ENCODE results near the gene IGFN1.
"Not testable (repeated sequence)": the region's sequence is repeated elsewhere in the genome, so short reads cannot be mapped to it uniquely, and the experiment has no call there.

The IGFN1 gene

GRCh38 chr1:201239646-201240045, 49.0 kb downstream of the IGFN1 start:
- in situ Hi-C loops (cut with MboI; ENCODE audit: low sequenced_read_pairs): not testable (repeated sequence)

- in situ Hi-C loops (cut with MboI; ENCODE audit: low sequenced_read_pairs): no loop called here
These were observed 49.5 kb downstream of the IGFN1 start for GRCh38 chr1:201240171-201240570.

DNA sequence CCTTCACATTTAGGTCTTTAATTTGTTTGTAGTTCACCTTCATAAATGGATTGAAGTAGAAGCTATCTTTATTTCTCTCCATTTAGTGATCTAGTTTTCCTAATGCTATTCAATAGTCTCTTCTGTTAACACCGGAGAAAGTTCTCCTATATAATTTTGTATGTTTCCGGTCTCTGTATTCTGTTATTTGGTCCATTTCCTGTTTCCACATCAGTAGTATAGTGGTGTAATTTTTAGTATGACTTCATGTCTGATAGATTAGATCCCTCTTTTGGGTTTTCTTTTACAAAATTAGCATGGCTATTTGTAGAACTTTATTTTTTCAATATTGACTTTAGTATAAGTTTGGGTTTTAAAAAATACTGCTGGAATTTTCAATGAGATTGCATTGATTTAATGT, 51.1 kb downstream of the IGFN1 start:
- in situ Hi-C loops (cut with MboI; ENCODE audit: low sequenced_read_pairs): no loop called here

DNA sequence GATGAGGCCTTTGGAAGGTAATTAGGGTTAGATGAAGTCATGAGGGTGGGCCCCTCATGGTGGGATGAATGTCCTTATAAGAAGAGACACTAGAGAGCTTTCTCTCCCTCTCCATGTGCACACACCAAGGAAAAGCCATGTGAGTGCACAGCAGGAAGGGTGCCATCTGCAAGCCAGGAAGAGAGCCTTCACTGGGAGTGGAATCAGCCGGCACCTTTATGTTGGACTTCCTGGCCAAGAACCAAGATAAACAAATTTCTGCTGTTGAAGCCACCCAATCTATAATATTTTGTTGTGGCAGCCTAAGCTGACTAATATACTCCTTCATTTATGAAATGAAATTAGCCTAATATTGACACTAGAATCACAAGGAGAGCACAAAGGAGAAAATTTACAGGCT, 54.5 kb downstream of the IGFN1 start:
- in situ Hi-C loops (cut with MboI; ENCODE audit: low sequenced_read_pairs): no loop called here

DNA sequence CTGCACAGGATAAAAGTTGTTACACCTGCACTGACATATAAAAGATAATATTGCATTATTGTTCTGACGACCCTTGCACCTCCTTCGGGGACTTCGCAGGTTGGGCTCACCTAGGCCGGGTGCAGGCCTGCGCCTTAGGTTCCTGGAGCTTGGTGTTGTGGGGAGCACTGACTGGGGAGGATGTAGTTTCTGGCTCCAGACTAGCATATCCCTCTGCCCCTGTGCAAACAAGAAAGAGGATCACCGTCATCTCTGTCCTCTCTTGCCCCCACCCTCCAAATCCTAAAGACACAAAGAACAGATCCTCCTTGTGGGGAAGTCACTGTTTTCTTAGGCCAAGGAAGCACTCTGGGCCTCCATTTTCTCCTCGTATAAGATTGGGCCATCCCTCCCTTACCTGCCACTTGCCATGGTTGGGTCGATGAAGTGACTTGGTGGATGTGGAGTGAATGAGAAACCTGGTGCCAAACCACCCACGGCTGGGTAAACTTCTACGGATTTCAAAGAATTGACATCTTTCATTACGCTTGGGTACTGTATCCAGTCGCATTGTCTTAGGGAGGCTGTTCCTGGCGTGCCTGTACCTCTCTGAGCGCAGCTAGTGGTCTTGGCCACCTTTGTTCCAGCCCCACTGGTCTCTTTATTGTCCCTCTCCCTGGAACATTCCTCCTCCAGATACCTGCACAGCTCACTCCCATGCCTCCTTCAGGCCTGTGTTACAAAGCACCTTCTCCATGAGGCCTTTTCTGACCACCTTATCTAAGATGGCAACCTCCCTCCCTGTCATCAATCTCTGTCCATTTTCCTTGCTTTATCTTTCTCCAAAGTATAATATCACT, 58.3 kb downstream of the IGFN1 start:
- in situ Hi-C loops (cut with MboI; ENCODE audit: low sequenced_read_pairs): no loop called here

DNA sequence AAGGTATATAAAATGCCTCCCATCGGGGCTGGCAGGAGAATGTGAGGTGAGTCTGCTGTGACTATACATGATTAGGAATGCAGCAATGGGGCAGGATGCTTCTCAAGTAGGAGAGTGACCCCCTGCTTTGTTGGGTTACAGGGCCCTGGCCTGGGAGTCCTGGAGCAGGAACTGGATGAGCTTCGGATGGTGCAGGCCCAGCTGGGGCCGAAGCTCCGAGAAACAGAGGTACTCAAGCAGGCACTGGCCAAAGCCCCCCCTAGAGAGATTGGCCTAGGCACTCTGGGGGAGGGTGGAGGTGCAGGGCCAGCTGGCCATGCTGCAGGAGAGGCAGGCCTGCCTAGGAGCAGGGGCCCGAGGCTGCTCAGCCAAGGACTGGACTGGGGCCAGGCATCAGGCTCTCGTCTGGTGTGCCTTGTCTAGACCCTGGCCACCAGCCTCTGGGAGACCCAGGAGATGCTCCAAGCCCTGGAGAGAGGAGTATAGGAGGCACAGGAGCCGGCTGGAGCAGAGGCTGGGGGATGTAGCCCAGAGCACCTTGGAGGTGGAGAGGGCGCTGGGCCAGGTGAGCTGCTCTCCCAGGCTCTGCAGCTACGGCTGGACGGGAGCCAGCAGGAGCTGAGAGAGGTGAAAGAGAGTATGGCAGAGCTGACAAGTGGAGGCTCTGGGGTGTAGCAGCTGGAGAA, 59.8 kb downstream of the IGFN1 start:
- in situ Hi-C loops (cut with MboI; ENCODE audit: low sequenced_read_pairs): no loop called here

GRCh38 chr1:201251411-201251810, 60.8 kb downstream of the IGFN1 start:
- in situ Hi-C loops (cut with MboI; ENCODE audit: low sequenced_read_pairs): no loop called here

- in situ Hi-C loops (cut with MboI; ENCODE audit: low sequenced_read_pairs): no loop called here
These were observed 61.3 kb downstream of the IGFN1 start for GRCh38 chr1:201251851-201252430.

DNA sequence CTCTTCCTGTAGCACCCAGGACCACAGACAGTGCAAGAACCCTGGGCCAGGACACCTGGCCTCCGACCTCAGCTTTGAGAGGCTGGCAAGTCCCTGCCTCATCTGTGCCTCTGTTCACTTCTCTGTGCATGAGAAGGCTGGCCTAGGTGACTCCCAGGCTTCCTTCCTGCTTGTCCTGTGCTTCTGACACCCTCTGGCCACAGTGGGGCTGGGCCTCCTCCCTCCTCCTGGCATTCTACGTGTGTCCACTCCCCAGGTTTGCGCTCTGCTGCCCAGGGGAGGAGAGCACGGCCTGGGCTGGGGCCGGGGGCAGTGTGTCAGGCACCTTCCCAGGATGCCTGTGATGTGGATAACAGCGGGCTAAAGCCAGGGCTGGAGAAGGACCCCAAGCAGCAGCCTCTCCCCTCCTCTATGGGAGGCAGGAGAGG, 62.3 kb downstream of the IGFN1 start:
- in situ Hi-C loops (cut with MboI; ENCODE audit: low sequenced_read_pairs): no loop called here

DNA sequence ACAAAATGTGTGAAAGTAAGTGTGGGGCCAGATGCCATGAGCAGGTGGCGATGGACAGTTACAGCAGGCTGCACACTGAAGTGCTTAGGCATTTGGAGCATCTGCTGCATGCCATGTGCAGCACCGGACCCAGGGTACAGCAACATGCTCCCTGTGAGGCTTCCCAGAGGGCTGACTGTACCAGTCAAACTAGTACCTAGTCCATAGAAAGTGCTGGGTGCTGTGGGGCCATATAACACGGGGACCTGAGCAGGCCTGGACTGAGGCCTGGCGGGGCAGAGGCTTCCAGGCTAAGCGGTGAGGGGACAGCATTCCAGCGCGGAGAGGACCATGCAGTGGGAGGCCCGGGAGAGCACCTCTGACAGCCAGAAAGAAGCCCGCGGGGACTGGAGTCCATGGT, 62.8 kb downstream of the IGFN1 start:
- in situ Hi-C loops (cut with MboI; ENCODE audit: low sequenced_read_pairs): no loop called here

DNA sequence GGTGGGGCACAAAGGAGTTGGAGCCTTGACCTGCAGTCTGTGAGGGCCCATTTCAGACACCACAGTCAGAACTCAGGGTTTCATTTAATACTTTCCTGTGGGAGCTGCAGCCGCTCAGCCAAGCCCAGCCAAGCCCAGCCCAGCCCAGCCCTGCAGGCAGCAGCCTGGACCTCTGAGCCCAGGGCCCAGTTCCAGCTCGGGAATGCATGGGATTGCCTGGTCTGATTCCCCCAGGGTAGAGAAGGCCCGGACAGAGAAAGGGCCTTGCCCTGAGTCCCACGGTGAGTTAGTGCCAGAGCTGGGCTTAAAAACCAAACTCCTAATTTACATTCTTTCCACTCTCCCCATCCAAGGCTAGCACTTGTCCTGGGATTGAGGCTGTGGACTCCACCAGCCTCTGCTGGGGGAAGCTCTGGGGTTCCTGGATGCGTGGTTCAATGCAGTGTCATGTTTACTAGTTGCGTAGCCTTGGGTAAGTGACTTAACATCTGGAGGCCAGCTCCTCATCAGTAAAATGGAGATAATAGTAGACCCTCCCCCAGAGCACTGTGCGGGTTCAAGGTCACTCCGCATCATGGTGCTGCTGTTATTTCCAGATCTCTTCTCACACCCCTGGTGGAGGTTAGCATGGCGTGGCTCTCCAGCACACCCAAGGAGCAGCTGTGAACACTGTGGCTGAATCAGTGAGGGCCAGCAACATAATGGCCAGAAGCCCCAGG, 63.4 kb downstream of the IGFN1 start:
- in situ Hi-C loops (cut with MboI; ENCODE audit: low sequenced_read_pairs): no loop called here

- in situ Hi-C loops (cut with MboI; ENCODE audit: low sequenced_read_pairs): no loop called here
These were observed 64.2 kb downstream of the IGFN1 start for GRCh38 chr1:201254625-201255478.

GRCh38 chr1:201255479-201256362, 65.1 kb downstream of the IGFN1 start:
- in situ Hi-C loops (cut with MboI; ENCODE audit: low sequenced_read_pairs): no loop called here

DNA sequence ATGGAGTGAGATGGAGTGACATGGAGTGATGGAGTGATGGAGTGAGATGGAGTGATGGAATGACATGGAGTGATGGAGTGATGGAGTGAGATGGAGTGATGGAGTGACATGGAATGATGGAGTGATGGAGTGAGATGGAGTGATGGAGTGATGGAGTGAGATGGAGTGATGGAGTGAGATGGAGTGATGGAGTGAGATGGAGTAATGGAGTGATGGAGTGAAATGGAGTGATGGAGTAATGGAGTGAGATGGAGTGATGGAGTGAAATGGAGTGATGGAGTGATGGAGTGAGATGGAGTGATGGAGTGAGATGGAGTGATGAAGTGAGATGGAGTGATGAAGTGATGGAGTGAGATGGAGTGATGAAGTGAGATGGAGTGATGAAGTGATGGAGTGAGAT, 67.5 kb downstream of the IGFN1 start:
- in situ Hi-C loops (cut with MboI; ENCODE audit: low sequenced_read_pairs): not testable (repeated sequence)

- in situ Hi-C loops (cut with MboI; ENCODE audit: low sequenced_read_pairs): no loop called here
These were observed 68.2 kb downstream of the IGFN1 start for GRCh38 chr1:201258763-201259230.

- in situ Hi-C loops (cut with MboI; ENCODE audit: low sequenced_read_pairs): no loop called here
These were observed 69.0 kb downstream of the IGFN1 start for GRCh38 chr1:201259476-201260235.

DNA sequence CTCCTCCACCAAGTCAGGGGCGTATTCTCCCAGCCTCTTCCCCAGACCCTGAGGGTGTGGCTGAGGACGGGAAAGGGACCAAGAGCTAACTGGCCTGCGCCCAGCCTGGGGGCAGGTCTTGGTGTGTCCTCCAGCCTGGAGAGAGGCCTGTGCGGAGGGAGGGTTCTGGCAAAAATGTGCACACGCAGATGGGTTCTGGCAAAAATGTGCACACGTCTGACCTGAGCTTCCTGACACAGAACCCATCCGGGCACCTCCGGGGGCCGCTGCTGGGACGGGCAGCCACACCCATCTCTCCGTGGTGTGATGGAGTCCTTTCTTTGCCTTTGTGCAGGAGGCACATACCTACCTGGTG, 69.6 kb downstream of the IGFN1 start:
- in situ Hi-C loops (cut with MboI; ENCODE audit: low sequenced_read_pairs): no loop called here

GRCh38 chr1:201260648-201261311, 70.2 kb downstream of the IGFN1 start:
- in situ Hi-C loops (cut with MboI; ENCODE audit: low sequenced_read_pairs): no loop called here

All from hTERT RPE-1 (cell line).